SJSA1 (cell line): Measurements from ENCODE around the gene PRKD1. TPM values are rescaled to one million over a fixed set of nuclear protein-coding genes. Genes with fewer than 3 reads are reported as not detected.
"Not testable (repeated sequence)": the region's sequence is repeated elsewhere in the genome, so short reads cannot be mapped to it uniquely, and the experiment has no call there.

Experiments used
- DNase-seq, 2 experiments: peaks; one replicate each; pipeline ENCODE4 v3.0.0-alpha.2; 2015 to 2020; ENCODE audit warnings: low spot score in 2 of 2, low read depth in 1 of 2
- H3K27ac ChIP-seq: fragments of 250-450 bp; sonication (Bioruptor Pico); 2 replicates; pipeline ENCODE4 v1.5.1; 2020; ENCODE audit warnings: mild to moderate bottlenecking, moderate library complexity
- H3K27me3 ChIP-seq: fragments of 250-450 bp; sonication (Bioruptor Pico); replicated peaks from 2 replicates; pipeline ENCODE4 v1.5.1; 2020; ENCODE audit warnings: mild to moderate bottlenecking, moderate library complexity
- H3K36me3 ChIP-seq: fragments of 250-450 bp; sonication (Bioruptor Pico); 2 replicates; pipeline ENCODE4 v1.5.1; 2020; ENCODE audit warnings: mild to moderate bottlenecking
- H3K4me1 ChIP-seq: fragments of 250-450 bp; sonication (Bioruptor Pico); replicated peaks from 2 replicates; pipeline ENCODE4 v1.6.1; 2021; ENCODE audit warnings: mild to moderate bottlenecking
- H3K4me3 ChIP-seq: fragments of 250-450 bp; sonication (Bioruptor Pico); 2 replicates; pipeline ENCODE4 v1.5.1; 2020; ENCODE audit warnings: mild to moderate bottlenecking
- H3K9me3 ChIP-seq: fragments of 250-450 bp; sonication (Bioruptor Pico); replicated peaks from 2 replicates; pipeline ENCODE4 v1.5.1; 2020; ENCODE audit warnings: mild to moderate bottlenecking
- total RNA-seq: library from RNA; depleted of rRNA; stranded (reverse); fragments of >200 nt; shearing (Covaris generic); gene quantifications from 2 replicates; pipeline ENCODE4 v1.2.3, GENCODE V29; 2014

PRKD1 gene
- total RNA-seq, 1 experiment from 2014 or later: 6.4 TPM

- Histone ChIP-seq H3K4me3 (no peak overlapping the region), H3K27me3 (no peaks in the 10 kb centered on the region), H3K4me1 (peaks cover 9% of the 10 kb centered on the region), H3K36me3 (no peaks in the 10 kb centered on the region), H3K27ac (no peak overlapping the region), H3K9me3 (no peaks in the 10 kb centered on the region)
- no peak for DNase-seq
Measured at GRCh38 chr14:29752221-29752923, 175.3 kb downstream of the PRKD1 start.

DNA sequence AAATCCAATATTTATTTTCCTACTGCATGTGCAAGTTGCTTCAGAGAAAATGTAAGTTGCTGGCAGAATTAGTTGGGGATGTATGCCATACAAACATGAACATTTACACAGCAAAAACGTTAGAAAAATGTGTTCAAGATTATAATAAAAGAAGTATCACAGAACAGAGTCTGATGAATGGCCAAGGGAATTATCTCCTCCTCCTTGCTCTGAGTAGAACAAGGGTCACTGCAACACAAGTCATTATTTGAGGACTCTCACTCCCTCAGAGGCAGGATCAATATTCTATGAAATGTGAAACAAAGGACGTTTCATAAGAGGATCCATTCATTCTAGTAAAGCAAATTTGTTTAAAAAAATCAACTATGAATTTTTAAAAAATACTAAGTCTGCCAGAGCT is 177.8 kb downstream of the PRKD1 start:
- DNase-seq: no peak
- H3K27me3 ChIP-seq: no peaks in the 10 kb centered on the region
- no peaks in the 10 kb centered on the region for H3K9me3 ChIP-seq
- H3K4me1 ChIP-seq: peaks cover 6% of the 10 kb centered on the region
- no peak overlapping the region for H3K27ac ChIP-seq
- no peaks in the 10 kb centered on the region for H3K36me3 ChIP-seq
- H3K4me3 ChIP-seq: no peak overlapping the region

DNA sequence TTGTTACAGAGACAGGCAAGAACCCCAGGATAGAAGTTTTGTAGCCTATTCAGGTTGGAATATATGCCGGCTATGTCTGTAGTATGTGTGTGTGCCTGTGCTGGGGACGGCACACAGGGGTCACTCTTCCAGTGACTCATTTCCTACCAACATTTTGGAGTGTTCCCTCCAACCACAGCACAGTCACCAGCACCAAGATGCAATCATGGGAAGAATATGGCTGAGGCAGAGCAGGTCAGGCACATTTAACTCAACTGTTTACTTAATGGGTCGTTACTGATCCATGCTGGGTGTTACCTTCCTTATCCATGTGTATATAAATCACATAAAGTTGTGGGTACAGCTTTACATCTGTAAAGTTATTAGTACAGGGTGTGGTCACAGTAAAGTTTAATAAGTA is 178.3 kb downstream of the PRKD1 start:
- Histone ChIP-seq H3K27me3 (no peaks in the 10 kb centered on the region), H3K9me3 (no peaks in the 10 kb centered on the region), H3K4me3 (no peak overlapping the region), H3K36me3 (no peaks in the 10 kb centered on the region), H3K27ac (no peak overlapping the region), H3K4me1 (peaks cover 6% of the 10 kb centered on the region)
- peak in 1 of 2 experiments; percentile 4 for DNase-seq

- Histone ChIP-seq H3K36me3 (no peaks in the 10 kb centered on the region), H3K9me3 (no peaks in the 10 kb centered on the region), H3K27ac (no peak overlapping the region), H3K27me3 (no peaks in the 10 kb centered on the region), H3K4me1 (peaks cover 6% of the 10 kb centered on the region), H3K4me3 (no peak overlapping the region)
- DNase-seq: no peak
Measured at GRCh38 chr14:29745863-29746262, 181.8 kb downstream of the PRKD1 start.

DNA sequence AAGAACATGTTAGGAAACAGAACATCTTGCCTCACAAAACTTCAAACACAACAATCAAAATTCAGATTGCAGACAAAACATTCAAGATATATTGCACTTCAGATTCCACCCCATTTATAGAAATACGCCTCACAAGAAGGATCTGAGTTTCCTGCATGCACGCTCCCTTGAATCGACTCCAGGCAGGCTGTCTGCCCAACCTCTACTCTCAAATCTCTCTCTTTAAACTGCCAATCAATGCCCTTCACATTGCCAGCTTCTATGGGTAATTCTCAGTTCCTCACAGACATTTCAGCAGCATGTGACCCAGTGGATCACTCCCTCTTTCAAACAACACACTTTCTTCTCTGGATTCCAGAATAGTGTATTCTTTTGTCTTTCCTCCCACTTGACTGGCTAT is 184.1 kb downstream of the PRKD1 start:
- DNase-seq: no peak
- Histone ChIP-seq H3K36me3 (no peaks in the 10 kb centered on the region), H3K4me1 (no peaks in the 10 kb centered on the region), H3K4me3 (no peak overlapping the region), H3K27me3 (no peaks in the 10 kb centered on the region), H3K27ac (no peak overlapping the region), H3K9me3 (no peaks in the 10 kb centered on the region)

DNA sequence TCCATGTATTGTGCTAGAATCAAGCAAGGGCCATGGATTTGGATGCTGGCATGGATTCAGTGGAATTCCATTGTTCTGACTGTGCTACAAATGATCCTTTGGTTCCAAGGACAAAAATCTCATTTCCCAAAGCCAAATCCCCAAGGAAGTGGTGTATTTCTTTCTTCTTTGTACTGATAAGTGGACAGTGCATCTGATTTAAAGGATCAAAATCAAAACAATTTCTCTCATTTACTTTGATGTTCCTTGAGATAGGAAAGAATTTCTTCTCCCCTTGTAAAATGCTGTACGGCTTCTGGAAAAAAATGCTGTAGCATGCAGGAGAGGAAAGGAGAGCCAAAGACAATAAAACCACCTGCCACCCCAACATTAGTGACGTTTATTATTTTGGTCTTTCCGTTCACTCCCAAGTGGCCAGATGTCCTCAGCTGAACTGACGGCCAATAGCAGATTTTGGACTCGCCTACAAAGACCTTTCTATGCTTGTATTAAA is 185.7 kb downstream of the PRKD1 start:
- Histone ChIP-seq H3K36me3 (no peaks in the 10 kb centered on the region), H3K27me3 (no peaks in the 10 kb centered on the region), H3K9me3 (no peaks in the 10 kb centered on the region), H3K4me3 (no peak overlapping the region), H3K27ac (no peak overlapping the region), H3K4me1 (no peaks in the 10 kb centered on the region)
- DNase-seq: no peak

DNA sequence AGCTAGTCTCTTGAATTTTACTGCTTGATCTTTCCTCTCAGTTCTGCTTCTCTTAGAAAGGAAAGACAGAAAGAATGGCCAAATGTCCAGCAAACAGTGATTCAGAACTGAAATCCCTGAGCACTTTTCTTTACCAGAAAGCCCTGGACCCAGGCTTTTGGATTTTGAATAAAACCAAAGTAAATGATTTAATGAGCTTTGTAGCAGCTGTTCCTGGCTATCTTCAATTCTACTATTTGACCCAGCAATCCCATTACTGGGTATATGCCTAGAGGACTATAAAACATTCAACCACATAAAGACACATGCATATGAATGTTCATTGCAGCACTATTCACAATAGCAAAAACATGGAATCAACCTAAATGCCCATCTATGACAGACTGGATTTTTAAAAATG is 187.2 kb downstream of the PRKD1 start:
- Histone ChIP-seq H3K27me3 (no peaks in the 10 kb centered on the region), H3K9me3 (no peaks in the 10 kb centered on the region), H3K27ac (no peak overlapping the region), H3K4me1 (no peaks in the 10 kb centered on the region), H3K36me3 (no peaks in the 10 kb centered on the region), H3K4me3 (no peak overlapping the region)
- no peak for DNase-seq

DNA sequence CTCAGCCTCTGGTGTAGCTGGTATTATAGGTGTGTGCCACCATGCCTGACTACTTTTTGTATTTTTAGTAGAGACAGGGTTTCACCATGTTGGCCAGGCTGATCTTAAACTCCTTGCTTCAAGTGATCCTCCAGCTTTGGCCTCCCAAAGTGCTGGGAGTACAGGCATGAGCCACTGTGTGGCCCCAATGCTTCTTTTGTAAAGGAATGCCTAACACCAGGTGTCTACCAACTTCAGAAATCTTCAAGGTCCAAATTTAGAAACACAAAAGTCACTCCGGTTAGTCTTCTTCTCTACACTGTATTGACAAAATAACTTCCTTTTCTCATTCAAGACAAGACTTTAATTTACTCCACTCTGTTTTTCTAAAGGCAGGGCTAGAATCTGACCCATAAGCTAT is 188.7 kb downstream of the PRKD1 start:
- Histone ChIP-seq H3K36me3 (no peaks in the 10 kb centered on the region), H3K4me1 (no peaks in the 10 kb centered on the region), H3K4me3 (no peak overlapping the region), H3K9me3 (no peaks in the 10 kb centered on the region), H3K27me3 (no peaks in the 10 kb centered on the region), H3K27ac (no peak overlapping the region)
- DNase-seq: no peak

DNA sequence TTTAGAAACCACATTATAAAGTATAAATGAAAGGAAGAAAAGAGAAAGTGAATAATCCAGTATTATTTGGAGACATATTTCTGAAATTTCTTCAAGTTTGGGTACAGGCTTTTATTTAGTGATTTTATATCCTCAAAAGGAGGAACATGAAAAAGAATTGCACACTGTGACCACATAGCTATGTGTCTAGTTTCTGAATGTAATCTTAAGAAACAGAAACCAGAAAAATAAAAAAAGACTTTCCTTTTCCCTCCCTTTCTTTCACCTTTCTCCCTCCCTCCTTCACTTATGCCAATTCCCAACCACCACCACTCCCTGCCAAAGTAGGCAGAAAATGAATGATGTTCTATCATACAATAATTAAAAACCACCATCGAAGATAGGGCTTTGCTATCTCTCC is 189.6 kb downstream of the PRKD1 start:
- Histone ChIP-seq H3K27ac (no peak overlapping the region), H3K9me3 (no peaks in the 10 kb centered on the region), H3K27me3 (no peaks in the 10 kb centered on the region), H3K36me3 (no peaks in the 10 kb centered on the region), H3K4me3 (no peak overlapping the region), H3K4me1 (no peaks in the 10 kb centered on the region)
- DNase-seq: no peak

- Histone ChIP-seq H3K27me3 (no peaks in the 10 kb centered on the region), H3K36me3 (no peaks in the 10 kb centered on the region), H3K4me3 (no peak overlapping the region), H3K27ac (no peak overlapping the region), H3K9me3 (no peaks in the 10 kb centered on the region), H3K4me1 (no peaks in the 10 kb centered on the region)
- no peak for DNase-seq
Measured at GRCh38 chr14:29735459-29735858, 192.2 kb downstream of the PRKD1 start.

DNA sequence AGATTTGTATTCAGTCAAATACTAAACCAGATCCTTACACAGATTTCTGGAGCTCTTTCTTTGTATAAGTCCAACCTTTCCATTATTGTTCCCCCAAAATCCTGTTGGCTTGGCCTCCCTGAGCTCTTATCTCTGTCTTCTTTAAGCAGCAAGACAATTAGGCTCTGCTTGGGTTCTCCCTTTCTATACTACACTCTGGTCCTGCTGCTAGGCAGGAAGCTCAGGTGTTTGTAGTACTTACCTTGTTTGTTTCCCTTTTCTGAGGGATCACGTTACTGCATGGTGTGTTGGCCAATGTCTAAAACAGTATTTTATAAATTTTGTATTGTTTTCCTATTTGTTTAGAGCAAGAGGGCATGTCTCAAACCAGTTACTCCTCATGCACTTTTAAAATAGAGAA is 192.9 kb downstream of the PRKD1 start:
- Histone ChIP-seq H3K9me3 (no peaks in the 10 kb centered on the region), H3K4me1 (no peaks in the 10 kb centered on the region), H3K4me3 (no peak overlapping the region), H3K36me3 (no peaks in the 10 kb centered on the region), H3K27me3 (no peaks in the 10 kb centered on the region), H3K27ac (no peak overlapping the region)
- DNase-seq: no peak

DNA sequence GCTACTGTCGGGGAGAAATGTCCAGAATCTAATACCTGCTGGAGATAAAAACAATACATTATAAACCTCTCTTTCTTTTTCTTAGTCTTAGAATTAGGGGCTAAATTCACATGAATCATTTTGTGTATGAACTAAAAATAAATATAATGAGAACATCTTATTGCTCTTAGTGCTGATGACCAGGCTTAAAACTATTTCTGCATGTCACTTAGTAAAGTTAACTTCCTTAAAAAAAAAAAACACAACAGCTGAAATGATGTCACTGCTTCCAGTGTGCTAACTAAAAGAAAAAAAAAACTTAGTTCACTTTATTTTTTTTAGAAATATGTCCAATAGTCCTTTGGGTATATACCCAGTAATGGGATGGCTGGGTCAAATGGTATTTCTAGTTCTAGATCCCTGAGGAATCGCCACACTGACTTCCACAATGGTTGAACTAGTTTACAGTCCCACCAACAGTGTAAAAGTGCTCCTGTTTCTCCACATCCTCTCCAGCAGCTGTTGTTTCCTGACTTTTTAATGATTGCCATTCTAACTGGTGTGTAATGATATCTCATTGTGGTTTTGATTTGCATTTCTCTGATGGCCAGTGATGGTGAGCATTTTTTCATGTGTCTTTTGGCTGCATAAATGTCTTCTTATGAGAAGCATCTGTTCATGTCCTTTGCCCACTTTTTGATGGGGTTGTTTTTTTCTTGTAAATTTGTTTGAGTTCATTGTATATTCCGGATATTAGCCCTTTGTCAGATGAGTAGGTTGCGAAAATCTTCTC is 200.9 kb downstream of the PRKD1 start:
- not testable (repeated sequence) for H3K27ac ChIP-seq, H3K27me3 ChIP-seq, H3K4me1 ChIP-seq, H3K9me3 ChIP-seq, H3K36me3 ChIP-seq, H3K4me3 ChIP-seq
- peak in 1 of 2 experiments; percentile 4 for DNase-seq

GRCh38 chr14:29724991-29725390 is 202.7 kb downstream of the PRKD1 start:
- no peak overlapping the region for H3K4me3 ChIP-seq
- H3K36me3 ChIP-seq: no peaks in the 10 kb centered on the region
- no peak overlapping the region for H3K27ac ChIP-seq
- DNase-seq: no peak
- H3K4me1 ChIP-seq: peaks cover 7% of the 10 kb centered on the region
- H3K9me3 ChIP-seq: no peaks in the 10 kb centered on the region
- no peaks in the 10 kb centered on the region for H3K27me3 ChIP-seq

GRCh38 chr14:29722831-29723230 is 204.8 kb downstream of the PRKD1 start:
- Histone ChIP-seq H3K4me3 (no peak overlapping the region), H3K4me1 (peaks cover 7% of the 10 kb centered on the region), H3K27ac (no peak overlapping the region), H3K36me3 (no peaks in the 10 kb centered on the region), H3K9me3 (no peaks in the 10 kb centered on the region), H3K27me3 (no peaks in the 10 kb centered on the region)
- no peak for DNase-seq
